Thymus (tissue), 11 donors: ENCODE results near the gene S1PR5. TPM values are rescaled to one million over a fixed set of nuclear protein-coding genes. Genes with fewer than 3 reads are reported as not detected.

ENCODE experiments used
- DNase-seq, 9 donors: peaks; one replicate each; pipeline ENCODE4 v3.0.0-alpha.2; 2013; ENCODE audit warnings: low spot score in 9 of 9, low read depth in 6 of 9, missing footprints in 1 of 9
- H3K27ac ChIP-seq, 2 donors: one replicate each; pipeline ENCODE4 v1.5.1; 2013; ENCODE audit warnings: control low read depth in 1 of 2, low read depth in 1 of 2, low read length in 1 of 2, mild to moderate bottlenecking in 1 of 2, moderate library complexity in 1 of 2
- H3K27me3 ChIP-seq, 2 donors: one replicate each; pipeline ENCODE4 v1.5.1; 2013; ENCODE audit warnings: low read length in 1 of 2; ENCODE audit not compliant: control insufficient read depth in 2 of 2, insufficient read depth in 1 of 2
- H3K36me3 ChIP-seq, 2 donors: one replicate each; pipeline ENCODE4 v1.5.1; 2013; ENCODE audit warnings: low read length in 1 of 2, mild to moderate bottlenecking in 1 of 2, moderate library complexity in 1 of 2; ENCODE audit not compliant: control insufficient read depth in 2 of 2, insufficient read depth in 2 of 2
- H3K4me1 ChIP-seq, 2 donors: one replicate each; pipeline ENCODE4 v1.5.1; 2013; ENCODE audit warnings: low read length in 2 of 2; ENCODE audit not compliant: control insufficient read depth in 2 of 2, insufficient read depth in 2 of 2
- H3K4me3 ChIP-seq, 2 donors: one replicate each; pipeline ENCODE4 v1.5.1; 2013; ENCODE audit warnings: low read length in 2 of 2, control low read depth in 1 of 2, mild to moderate bottlenecking in 1 of 2
- H3K9me3 ChIP-seq, 2 donors: one replicate each; pipeline ENCODE4 v1.5.1; 2013; ENCODE audit warnings: low read length in 1 of 2, mild to moderate bottlenecking in 1 of 2; ENCODE audit not compliant: control insufficient read depth in 2 of 2, insufficient read depth in 1 of 2
- WGBS: extraction: QIAGEN DNeasy Blood & Tissue Kit; methylation state at CpG from one replicate; pipeline ENCODE4 v1.1.7; 2013; 5-methylcytosine and 5-hydroxymethylcytosine counted together
- polyA plus RNA-seq: library from polyadenylated mRNA; stranded (reverse); fragments of 200-250 nt; gene quantifications from one replicate; pipeline ENCODE4 v1.2.3, GENCODE V29; 2013
- total RNA-seq: library from RNA; stranded (reverse); fragments of 120-200 nt; gene quantifications from one replicate; pipeline ENCODE4 v1.2.4, GENCODE V29; 2013
- donor health status: healthy.

The S1PR5 gene
- total and polyA plus RNA-seq, 2 donors: 0.61 to 4.2 TPM

GRCh38 chr19:10501971-10502523 lies 15.2 kb downstream of the S1PR5 start:
- Histone ChIP-seq H3K27ac (peak overlapping the region; percentile 44 to 90), H3K27me3 (peaks cover 0 to 7% of the 10 kb centered on the region in 2 donors), H3K4me1 (peaks cover 7 to 14% of the 10 kb centered on the region in 2 donors), H3K9me3 (no peaks in the 10 kb centered on the region), H3K36me3 (peaks cover 20 to 26% of the 10 kb centered on the region in 2 donors), H3K4me3 (peak overlapping the region; percentile 87 to 98)
- peak in 1 of 9 donors; percentile 37 for DNase-seq
- 2% methylated on average over 35 of the region's 35 CpGs for WGBS

- H3K4me1 ChIP-seq: peaks cover 7 to 14% of the 10 kb centered on the region in 2 donors
- H3K27ac ChIP-seq: no peak overlapping the region
- peaks cover 22 to 40% of the 10 kb centered on the region in 2 donors for H3K36me3 ChIP-seq
- H3K4me3 ChIP-seq: no peak overlapping the region
- H3K9me3 ChIP-seq: no peaks in the 10 kb centered on the region
- peaks cover 0 to 7% of the 10 kb centered on the region in 2 donors for H3K27me3 ChIP-seq
- WGBS: 97% methylated on average over 2 of the region's 2 CpGs
- DNase-seq: no peak
Observed at GRCh38 chr19:10500247-10500592, 17.0 kb downstream of the S1PR5 start.

GRCh38 chr19:10499550-10500246 lies 17.5 kb downstream of the S1PR5 start:
- H3K4me1 ChIP-seq: peaks cover 7 to 14% of the 10 kb centered on the region in 2 donors
- no peak overlapping the region for H3K4me3 ChIP-seq
- 97% methylated on average over 24 of the region's 24 CpGs for WGBS
- H3K36me3 ChIP-seq: peaks cover 25 to 45% of the 10 kb centered on the region in 2 donors
- no peak for DNase-seq
- H3K27ac ChIP-seq: no peak overlapping the region
- no peaks in the 10 kb centered on the region for H3K9me3 ChIP-seq
- H3K27me3 ChIP-seq: peaks cover 0 to 7% of the 10 kb centered on the region in 2 donors

GRCh38 chr19:10497371-10497770 lies 19.9 kb downstream of the S1PR5 start:
- no peak for DNase-seq
- peaks cover 7 to 9% of the 10 kb centered on the region in 2 donors for H3K4me1 ChIP-seq
- H3K4me3 ChIP-seq: no peak overlapping the region
- H3K27me3 ChIP-seq: no peaks in the 10 kb centered on the region
- no peaks in the 10 kb centered on the region for H3K9me3 ChIP-seq
- no peak overlapping the region for H3K27ac ChIP-seq
- WGBS: 98% methylated on average over 4 of the region's 4 CpGs
- H3K36me3 ChIP-seq: peaks cover 34 to 50% of the 10 kb centered on the region in 2 donors

GRCh38 chr19:10491472-10492047 lies 25.7 kb downstream of the S1PR5 start:
- Histone ChIP-seq H3K4me1 (no peaks in the 10 kb centered on the region), H3K4me3 (no peak overlapping the region), H3K36me3 (peaks cover 52 to 66% of the 10 kb centered on the region in 2 donors), H3K27me3 (no peaks in the 10 kb centered on the region), H3K9me3 (no peaks in the 10 kb centered on the region), H3K27ac (peak overlapping the region in 1 of 2 donors; percentile 8)
- 98% methylated on average over 43 of the region's 43 CpGs for WGBS
- DNase-seq: no peak

GRCh38 chr19:10486551-10486950 lies 30.7 kb downstream of the S1PR5 start:
- WGBS: 97% methylated on average over 13 of the region's 13 CpGs
- H3K27me3 ChIP-seq: no peaks in the 10 kb centered on the region
- no peak for DNase-seq
- H3K4me3 ChIP-seq: no peak overlapping the region
- no peaks in the 10 kb centered on the region for H3K4me1 ChIP-seq
- no peak overlapping the region for H3K27ac ChIP-seq
- peaks cover 41 to 56% of the 10 kb centered on the region in 2 donors for H3K36me3 ChIP-seq
- H3K9me3 ChIP-seq: no peaks in the 10 kb centered on the region

GRCh38 chr19:10478903-10479384 lies 38.3 kb downstream of the S1PR5 start:
- Histone ChIP-seq H3K27ac (no peak overlapping the region), H3K4me3 (peak overlapping the region; percentile 7 to 10)
- WGBS: 6% methylated on average over 36 of the region's 36 CpGs

GRCh38 chr19:10478476-10478875 lies 38.8 kb downstream of the S1PR5 start:
- peaks cover 0 to 3% of the 10 kb centered on the region in 2 donors for H3K27me3 ChIP-seq
- 48% methylated on average over 5 of the region's 5 CpGs for WGBS
- no peaks in the 10 kb centered on the region for H3K36me3 ChIP-seq
- DNase-seq: no peak
- no peak overlapping the region for H3K4me3 ChIP-seq
- peaks cover 5 to 21% of the 10 kb centered on the region in 2 donors for H3K4me1 ChIP-seq
- no peaks in the 10 kb centered on the region for H3K9me3 ChIP-seq
- H3K27ac ChIP-seq: no peak overlapping the region

More at GRCh38 chr19:10478903-10479384, 38.3 kb downstream of the S1PR5 start:
- Histone ChIP-seq H3K27me3 (peaks cover 0 to 3% of the 10 kb centered on the region in 2 donors), H3K36me3 (no peaks in the 10 kb centered on the region), H3K9me3 (no peaks in the 10 kb centered on the region), H3K4me1 (peaks cover 5 to 21% of the 10 kb centered on the region in 2 donors)
- peak; percentile 75 to 95 (median 83) for DNase-seq

GRCh38 chr19:10474962-10475451 lies 42.2 kb downstream of the S1PR5 start:
- Histone ChIP-seq H3K27me3 (peaks cover 0 to 5% of the 10 kb centered on the region in 2 donors), H3K9me3 (no peaks in the 10 kb centered on the region), H3K4me3 (no peak overlapping the region), H3K36me3 (no peaks in the 10 kb centered on the region), H3K27ac (no peak overlapping the region), H3K4me1 (peaks cover 5 to 21% of the 10 kb centered on the region in 2 donors)
- DNase-seq: no peak
- 58% methylated on average over 6 of the region's 6 CpGs for WGBS
